HG02970 (cell line): ENCODE data around the gene BAZ1B.
"Not testable (repeated sequence)": the region's sequence is repeated elsewhere in the genome, so short reads cannot be mapped to it uniquely, and the experiment has no call there.

Experiments
- ATAC-seq: cut with Tn5 transposase; IDR thresholded peaks from one replicate; pipeline ENCODE4 v1.9.1; 2021; ENCODE audit warnings: mild to moderate bottlenecking, moderate library complexity, moderate number of reproducible peaks; ENCODE audit not compliant: unreplicated experiment, low FRiP score

The BAZ1B gene

DNA sequence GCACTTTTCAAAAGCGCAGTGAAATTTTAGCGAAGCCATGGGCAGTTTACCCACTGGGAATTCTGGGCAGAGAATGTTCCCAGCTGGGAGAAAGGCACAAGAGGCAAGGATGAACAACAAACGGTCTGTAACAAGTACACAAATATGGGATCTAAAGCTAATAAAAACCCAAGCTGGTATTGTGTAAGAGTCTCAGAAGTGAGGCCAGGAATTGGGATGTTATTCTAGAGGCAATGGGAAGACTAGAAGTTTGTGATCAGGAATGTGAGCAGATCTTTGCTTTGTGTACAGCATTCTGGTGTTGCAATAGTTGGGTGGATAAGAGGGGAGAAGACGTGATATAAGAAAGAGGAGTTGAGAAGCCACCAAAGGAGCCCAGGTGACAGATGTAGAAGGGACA, 73.5 kb downstream of the BAZ1B start:
- no peak for ATAC-seq

- no peak for ATAC-seq
Measured at GRCh38 chr7:73447121-73447733, 74.9 kb downstream of the BAZ1B start.

GRCh38 chr7:73446682-73447081, 75.4 kb downstream of the BAZ1B start:
- no peak for ATAC-seq

GRCh38 chr7:73443548-73444255, 78.4 kb downstream of the BAZ1B start:
- ATAC-seq = no peak

DNA sequence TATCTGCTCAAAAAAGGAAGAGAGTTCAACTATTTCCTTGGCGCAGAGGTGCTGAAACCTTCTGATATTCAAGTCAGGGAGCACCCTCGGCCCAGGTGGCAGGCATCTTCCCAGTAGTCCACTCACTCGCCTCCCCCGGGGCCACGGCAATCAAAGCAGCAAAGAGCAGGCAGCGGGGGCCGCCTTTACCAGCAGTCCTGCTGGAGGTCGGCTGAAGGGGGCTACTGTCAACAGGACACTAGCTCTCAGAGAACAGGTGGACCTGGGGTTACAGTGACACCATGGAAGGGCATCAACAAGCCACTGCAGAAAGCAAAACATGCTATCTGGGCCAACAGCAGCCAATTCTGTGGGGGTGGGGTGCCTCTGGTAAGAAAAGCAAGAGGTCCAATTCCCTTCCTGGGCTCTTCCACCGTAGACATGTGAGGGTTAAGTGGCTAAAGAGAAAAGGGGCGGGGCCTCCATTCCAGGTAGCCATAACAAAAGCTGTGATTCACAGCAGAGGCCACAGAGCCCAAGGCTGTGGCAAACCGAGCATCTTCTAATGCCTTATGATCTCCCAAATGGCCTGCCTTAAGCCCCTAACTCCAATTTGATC, 79.1 kb downstream of the BAZ1B start:
- ATAC-seq = no peak

- no peak for ATAC-seq
Measured at GRCh38 chr7:73442222-73442902, 79.7 kb downstream of the BAZ1B start.

- ATAC-seq = no peak
Measured at GRCh38 chr7:73439410-73439704, 82.7 kb downstream of the BAZ1B start.

DNA sequence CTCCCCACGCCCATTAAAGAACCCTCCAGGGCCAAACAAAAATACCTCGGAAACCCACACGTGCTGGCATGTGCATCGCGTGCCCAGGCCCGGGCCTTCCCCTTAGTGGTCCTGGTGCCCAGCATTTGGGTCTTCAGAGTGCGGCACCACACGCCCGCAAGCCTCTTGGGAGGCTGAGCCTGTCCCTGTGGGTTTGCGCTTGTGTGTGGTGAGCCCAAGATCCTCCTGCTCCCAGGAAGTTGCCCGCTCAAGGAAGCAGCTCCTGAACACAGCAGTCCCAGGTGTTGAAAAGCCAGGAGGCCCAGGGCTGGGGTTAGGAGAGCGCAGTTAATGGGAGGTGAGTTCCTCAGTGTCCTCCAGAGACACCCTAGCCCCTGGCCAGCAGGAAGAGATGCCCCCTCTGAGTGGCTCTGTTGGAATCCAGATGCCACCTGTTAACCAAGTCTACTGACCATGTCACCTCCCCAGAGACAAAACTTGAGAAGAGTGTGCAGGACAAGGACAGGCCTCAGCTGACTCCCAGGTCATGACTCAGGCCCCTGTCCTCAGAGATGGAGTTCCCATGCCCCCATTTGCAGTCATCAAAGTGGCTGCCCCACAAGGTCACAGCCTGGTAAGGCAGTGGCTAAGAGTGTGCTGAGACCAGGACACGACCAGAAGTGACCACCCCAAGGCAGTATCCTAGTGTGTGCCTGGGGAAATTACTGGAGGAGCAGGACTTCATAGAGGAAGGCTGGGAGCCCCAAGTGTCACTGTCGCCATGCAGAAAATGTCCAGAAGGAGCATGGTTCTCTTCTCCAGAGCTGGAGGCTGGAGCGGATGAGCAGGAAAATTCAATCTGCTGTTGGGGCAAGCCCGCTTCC, 83.3 kb downstream of the BAZ1B start:
- ATAC-seq = no peak

GRCh38 chr7:73437621-73438416, 84.3 kb downstream of the BAZ1B start:
- no peak for ATAC-seq

DNA sequence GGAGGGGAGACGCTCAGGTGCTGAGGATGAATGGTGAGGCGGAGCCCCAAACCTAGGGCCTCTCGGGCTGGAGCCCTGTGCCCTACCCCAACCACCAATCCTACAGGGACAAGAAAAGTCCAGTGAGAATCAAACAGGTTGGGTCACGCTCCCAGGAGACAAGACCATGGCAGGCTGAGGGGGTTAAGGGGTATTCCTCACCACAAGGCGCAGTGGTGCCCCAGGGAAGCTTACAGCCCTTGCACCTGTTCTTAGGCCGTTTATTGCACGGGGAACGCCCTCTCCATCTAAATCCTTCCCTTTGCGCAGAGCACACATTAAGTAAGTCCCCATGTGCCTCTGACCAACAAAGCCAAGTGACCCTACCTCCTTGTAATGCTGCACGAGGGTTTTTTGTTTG, 85.0 kb downstream of the BAZ1B start:
- no peak for ATAC-seq

GRCh38 chr7:73436031-73436929, 85.8 kb downstream of the BAZ1B start:
- no peak for ATAC-seq

- no peak for ATAC-seq
Measured at GRCh38 chr7:73435471-73436009, 86.6 kb downstream of the BAZ1B start.

DNA sequence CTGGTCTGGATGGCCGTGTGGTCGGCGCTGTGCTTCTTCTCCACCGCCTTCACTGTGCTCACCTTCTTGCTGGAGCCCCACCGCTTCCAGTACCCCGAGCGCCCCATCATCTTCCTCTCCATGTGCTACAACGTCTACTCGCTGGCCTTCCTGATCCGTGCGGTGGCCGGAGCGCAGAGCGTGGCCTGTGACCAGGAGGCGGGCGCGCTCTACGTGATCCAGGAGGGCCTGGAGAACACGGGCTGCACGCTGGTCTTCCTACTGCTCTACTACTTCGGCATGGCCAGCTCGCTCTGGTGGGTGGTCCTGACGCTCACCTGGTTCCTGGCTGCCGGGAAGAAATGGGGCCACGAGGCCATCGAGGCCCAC, 87.4 kb downstream of the BAZ1B start:
- no peak for ATAC-seq

- no peak for ATAC-seq
Measured at GRCh38 chr7:73433924-73434700, 88.0 kb downstream of the BAZ1B start.

- ATAC-seq = no peak
Measured at GRCh38 chr7:73432676-73433075, 89.4 kb downstream of the BAZ1B start.

GRCh38 chr7:73431041-73431835, 90.9 kb downstream of the BAZ1B start:
- no peak for ATAC-seq

DNA sequence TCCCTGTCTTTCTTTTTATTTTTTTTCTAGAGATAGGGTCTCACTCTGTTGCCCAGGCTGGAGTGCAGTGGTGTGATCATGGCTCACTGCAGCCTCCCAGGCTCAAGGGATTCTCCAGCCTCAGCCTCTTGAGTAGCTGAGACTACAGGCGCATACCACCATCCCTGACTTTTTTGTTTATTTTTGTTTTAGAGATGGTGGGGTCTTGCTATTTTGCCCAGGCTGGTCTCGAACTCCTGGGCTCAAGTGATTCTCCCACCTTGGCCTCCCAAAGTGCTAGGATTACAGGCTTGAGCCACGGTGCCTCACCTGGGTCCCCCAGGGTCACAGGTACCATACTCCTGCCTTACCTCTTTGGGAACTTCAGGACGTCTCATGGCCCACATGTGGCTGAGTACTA, 91.6 kb downstream of the BAZ1B start:
- not testable (repeated sequence) for ATAC-seq
